H1 (cell line): ENCODE results near the gene LRRC39. TPM values are rescaled to one million over a fixed set of nuclear protein-coding genes. Genes with fewer than 3 reads are reported as not detected.

ENCODE experiments used
- CTCF ChIA-PET: fragments of 300-600 bp; sonication (Branson Sonifier 250); formaldehyde crosslinking; loops from one replicate; lab custom pipeline; 2021; ENCODE audit not compliant: partially characterized antibody; lab: Charles Lee
- POLR2A ChIA-PET: fragments of 300-600 bp; sonication (Branson Sonifier 250); formaldehyde crosslinking; loops from one replicate; lab custom pipeline; 2021; ENCODE audit warnings: inconsistent platforms; ENCODE audit not compliant: partially characterized antibody; lab: Charles Lee
- DNase-seq, 2 experiments: peaks; one replicate each; pipeline versions ENCODE4 v3.0.0 to v3.0.0-alpha.2; 2010 to 2022; ENCODE audit warnings: low spot score in 2 of 2, low read depth in 1 of 2, mixed read lengths in 1 of 2
- FAIRE-seq: peaks from 2 replicates; lab custom pipeline; 2011; peaks lifted over from hg19 to GRCh38; lab: Jason Lieb, UNC
- H2AFZ ChIP-seq: 2 replicates; pipeline ENCODE4 v1.8.1; 2012; ENCODE audit warnings: low read length, inconsistent platforms
- H2AK5ac ChIP-seq: 2 replicates; pipeline ENCODE4 v1.6.1; 2013; ENCODE audit warnings: low read depth, low read length
- H2BK120ac ChIP-seq: replicated peaks from 2 replicates; pipeline ENCODE3; 2013; ENCODE audit warnings: low read depth, low read length, inconsistent platforms
- H2BK12ac ChIP-seq: 2 replicates; pipeline ENCODE4 v1.6.1; 2013; ENCODE audit warnings: low read depth, low read length
- H2BK15ac ChIP-seq: 2 replicates; pipeline ENCODE4 v1.6.1; 2013; ENCODE audit warnings: low read length
- H2BK20ac ChIP-seq: 2 replicates; pipeline ENCODE4 v1.6.1; 2013; ENCODE audit warnings: low read length
- H2BK5ac ChIP-seq: 2 replicates; pipeline ENCODE4 v1.6.1; 2013; ENCODE audit warnings: low read depth, low read length
- H3K14ac ChIP-seq: 2 replicates; pipeline ENCODE4 v1.6.1; 2013; ENCODE audit warnings: inconsistent platforms; ENCODE audit not compliant: insufficient read length
- H3K18ac ChIP-seq: 2 replicates; pipeline ENCODE4 v1.6.1; 2013; ENCODE audit warnings: low read length; ENCODE audit errors: extremely low read depth
- H3K23ac ChIP-seq: 2 replicates; pipeline ENCODE4 v1.6.1; 2013; ENCODE audit warnings: inconsistent platforms; ENCODE audit not compliant: insufficient read length
- H3K23me2 ChIP-seq: 2 replicates; pipeline ENCODE4 v1.6.1; 2013; ENCODE audit warnings: low read depth, low read length
- H3K27ac ChIP-seq: 2 replicates; pipeline ENCODE4 v1.6.1; 2011; ENCODE audit warnings: low read depth, low read length, inconsistent platforms
- H3K27me3 ChIP-seq, 4 experiments: replicated peaks in 1 of 4; 1 replicate in 1 of 4; 2 replicates in 3 of 4; pipeline versions ENCODE4 v1.6.1 to v1.8.1; 2011 to 2013; ENCODE audit warnings: low read length in 3 of 4, mild to moderate bottlenecking in 3 of 4, inconsistent platforms in 2 of 4, mixed read lengths in 2 of 4, moderate library complexity in 1 of 4; ENCODE audit not compliant: control insufficient read depth in 3 of 4, insufficient read depth in 3 of 4; ENCODE audit errors: extremely low read depth in 1 of 4
- H3K36me3 ChIP-seq, 4 experiments: 2 replicates each; pipeline versions ENCODE4 v1.6.1 to v1.8.1; 2011 to 2013; ENCODE audit warnings: mild to moderate bottlenecking in 4 of 4, low read length in 3 of 4, moderate library complexity in 2 of 4, control low read depth in 1 of 4, inconsistent platforms in 1 of 4; ENCODE audit not compliant: insufficient read depth in 4 of 4, control insufficient read depth in 2 of 4
- H3K4ac ChIP-seq: replicated peaks from 2 replicates; pipeline ENCODE3; 2013; ENCODE audit warnings: low read length, low read depth, mixed read lengths, inconsistent platforms; ENCODE audit not compliant: insufficient read length
- H3K4me1 ChIP-seq, 4 experiments: replicated peaks in 1 of 4; 1 replicate in 1 of 4; 2 replicates in 3 of 4; pipeline versions ENCODE4 v1.6.1 to v1.8.1; 2011 to 2013; ENCODE audit warnings: low read length in 3 of 4, inconsistent platforms in 2 of 4, mixed read lengths in 1 of 4; ENCODE audit not compliant: insufficient read depth in 4 of 4, control insufficient read depth in 3 of 4
- H3K4me2 ChIP-seq, 2 experiments: 2 replicates each; pipeline versions ENCODE4 v1.6.1 to v1.8.1; 2011 to 2013; ENCODE audit warnings: low read depth in 2 of 2, low read length in 2 of 2, control low read depth in 1 of 2, inconsistent platforms in 1 of 2, mild to moderate bottlenecking in 1 of 2; ENCODE audit not compliant: insufficient read depth in 1 of 2
- H3K4me3 ChIP-seq, 4 experiments: fragments of 200-600, 300-600 bp in 1 of 4; sonication (generic), shearing (Covaris generic), sonication (Bioruptor Twin) in 1 of 4; 2 replicates each; pipeline versions ENCODE4 v1.5.1 to v1.8.1; 2011 to 2016; ENCODE audit warnings: low read length in 4 of 4, low read depth in 3 of 4, control low read depth in 2 of 4, inconsistent platforms in 2 of 4, mild to moderate bottlenecking in 2 of 4, mixed read lengths in 1 of 4, moderate library complexity in 1 of 4; ENCODE audit not compliant: insufficient read depth in 2 of 4; ENCODE audit errors: extremely low read depth in 1 of 4
- H3K56ac ChIP-seq: replicated peaks from 2 replicates; pipeline ENCODE3; 2013; ENCODE audit warnings: low read depth, mild to moderate bottlenecking, mixed read lengths, low read length, inconsistent platforms; ENCODE audit not compliant: insufficient read length
- H3K79me1 ChIP-seq: 2 replicates; pipeline ENCODE4 v1.6.1; 2013; ENCODE audit warnings: low read depth, low read length, control low read depth
- H3K79me2 ChIP-seq, 2 experiments: 2 replicates each; pipeline versions ENCODE4 v1.6.1 to v1.8.1; 2012 to 2013; ENCODE audit warnings: low read length in 2 of 2, mild to moderate bottlenecking in 2 of 2, inconsistent platforms in 1 of 2; ENCODE audit not compliant: insufficient read depth in 2 of 2, control insufficient read depth in 1 of 2
- H3K9ac ChIP-seq, 4 experiments: replicated peaks in 1 of 4; 1 replicate in 1 of 4; 2 replicates in 3 of 4; pipeline versions ENCODE4 v1.6.1 to v1.8.1; 2011 to 2013; ENCODE audit warnings: low read depth in 3 of 4, low read length in 3 of 4, control low read depth in 2 of 4, mild to moderate bottlenecking in 2 of 4, moderate library complexity in 2 of 4, inconsistent platforms in 1 of 4; ENCODE audit errors: extremely low read depth in 1 of 4
- H3K9me3 ChIP-seq, 2 experiments: 2 replicates each; pipeline versions ENCODE4 v1.6.1 to v1.8.1; 2012 to 2013; ENCODE audit warnings: mild to moderate bottlenecking in 2 of 2, moderate library complexity in 2 of 2, control low read depth in 1 of 2, inconsistent platforms in 1 of 2, low read depth in 1 of 2, low read length in 1 of 2, mixed read lengths in 1 of 2; ENCODE audit not compliant: insufficient read depth in 2 of 2
- H4K20me1 ChIP-seq, 2 experiments: replicated peaks in 1 of 2; 2 replicates each; pipeline versions ENCODE3 to v1.8.1; 2011 to 2013; ENCODE audit warnings: inconsistent platforms in 2 of 2, low read length in 2 of 2, mild to moderate bottlenecking in 1 of 2; ENCODE audit not compliant: insufficient read depth in 2 of 2, control insufficient read depth in 1 of 2
- H4K5ac ChIP-seq: 2 replicates; pipeline ENCODE4 v1.6.1; 2013; ENCODE audit warnings: low read length, low read depth, mixed read lengths, inconsistent platforms; ENCODE audit not compliant: insufficient read length
- H4K8ac ChIP-seq: 2 replicates; pipeline ENCODE4 v1.8.0; 2013; ENCODE audit warnings: mild to moderate bottlenecking, moderate library complexity, low read length, inconsistent platforms; ENCODE audit not compliant: insufficient read depth; ENCODE audit errors: extremely low read depth
- H4K91ac ChIP-seq: replicated peaks from 2 replicates; pipeline ENCODE3; 2013; ENCODE audit warnings: low read length, mixed read lengths, inconsistent platforms; ENCODE audit not compliant: insufficient read length
- SIX5 ChIP-seq: IDR thresholded peaks from 2 replicates; pipeline ENCODE4 v1.6.1; 2011; ENCODE audit warnings: mild to moderate bottlenecking, low read depth, low read length
- WGBS, 2 experiments: shearing (Covaris generic) in 1 of 2; methylation state at CpG; one replicate each; pipeline versions ENCODE4 v1.1.6 to v1.1.7; 2013 to 2015; ENCODE audit warnings: low lambda C conversion rate in 2 of 2, mixed read lengths in 2 of 2, inconsistent platforms in 1 of 2, low coverage in 1 of 2, missing lambda C conversion rate in 1 of 2; ENCODE audit not compliant: insufficient replicate concordance in 2 of 2, insufficient coverage in 1 of 2, insufficient read length in 1 of 2; ENCODE audit errors: extremely low coverage in 1 of 2, missing lambda C conversion rate in 1 of 2; 5-methylcytosine and 5-hydroxymethylcytosine counted together
- polyA plus RNA-seq, 7 experiments: library from polyadenylated mRNA; depleted of rRNA in 3 of 7; stranded (reverse) in 5 of 7; unstranded in 2 of 7; fragments of >200 nt in 5 of 7; fragments of 200-250 nt in 2 of 7; gene quantifications; 1 replicate in 5 of 7; 2 replicates in 1 of 7; 4 replicates in 1 of 7; pipeline versions ENCODE4 v1.2.1 to v1.2.3, GENCODE V29; 2011 to 2013; ENCODE audit warnings: missing spikeins in 2 of 7, mixed read lengths in 2 of 7
- total RNA-seq: library from RNA; stranded (reverse); fragmentation: NEBNext Ultra II Directional; extraction: Animal tissue kit (Norgen Biotek cat#: 25700); gene quantifications from 2 replicates; pipeline ENCODE4 v1.2.1, GENCODE V29; 2021

The LRRC39 gene
- total and polyA plus RNA-seq, 2 of the 8 experiments (the other 6 are each of a cell fraction or from before 2014, with no cell fraction given), result 0.33 to 0.39 TPM

DNA sequence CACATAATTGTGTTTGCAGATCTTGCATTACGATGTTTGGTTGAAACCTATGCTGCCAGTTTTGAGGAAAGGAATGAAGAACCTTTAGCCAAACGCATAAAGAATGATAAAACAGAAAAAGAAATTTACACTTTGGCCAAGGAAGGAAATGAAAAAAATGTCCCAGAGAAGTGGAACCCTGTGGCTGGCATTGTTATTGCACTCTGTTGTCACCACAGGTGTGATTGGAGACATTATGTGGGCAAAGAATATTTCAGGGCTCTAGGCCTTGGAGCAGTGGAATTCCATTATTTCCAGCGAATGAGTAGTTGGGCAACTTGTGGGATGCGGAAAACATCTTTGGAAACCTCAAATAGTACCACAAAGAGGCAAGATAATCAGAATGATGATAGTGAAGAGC lies 30.2 kb downstream of the LRRC39 start:
- Histone ChIP-seq H2BK12ac (no peak overlapping the region), H2BK5ac (no peak overlapping the region), H2BK20ac (no peak overlapping the region), H3K9ac (no peak overlapping the region), H3K14ac (no peak overlapping the region), H3K9me3 (no peaks in the 10 kb centered on the region), H2BK15ac (no peak overlapping the region), H3K4me2 (peak overlapping the region in 1 of 2 experiments; percentile 15; a peak in 1 of 4 replicates), H2AFZ (no peak overlapping the region), H2BK120ac (no peak overlapping the region), H2AK5ac (no peak overlapping the region), H3K36me3 (peaks cover 0 to 50% (median 9%) of the 10 kb centered on the region in 4 experiments; a peak in 5 of 8 replicates), H3K23me2 (no peaks in the 10 kb centered on the region), H3K79me1 (no peaks in the 10 kb centered on the region), H4K5ac (no peak overlapping the region), H4K91ac (no peak overlapping the region), H3K4me1 (peaks cover 0 to 6% (median 2%) of the 10 kb centered on the region in 4 experiments; a peak in 3 of 7 replicates), H3K79me2 (no peaks in the 10 kb centered on the region), H3K18ac (no peak overlapping the region), H3K27ac (no peak overlapping the region), H3K56ac (no peak overlapping the region), H4K8ac (no peak overlapping the region), H4K20me1 (no peaks in the 10 kb centered on the region), H3K23ac (no peak overlapping the region), H3K27me3 (no peaks in the 10 kb centered on the region), H3K4ac (no peak overlapping the region), H3K4me3 (peak overlapping the region in 1 of 4 experiments; percentile 2; a peak in 1 of 8 replicates)
- FAIRE-seq, result peak; percentile 57
- WGBS, 2 experiments, result 39% methylated on average over 4 of the region's 4 CpGs; no CpG with 5 or more reads in 1 of the 2 experiments
- no peak for DNase-seq
- ChIA-PET CTCF (no interaction called here), POLR2A (no interaction called here)
- no peak for TF ChIP-seq SIX5
